HepG2 (cell line): ENCODE data around the gene DDX10. TPM values are rescaled to one million over a fixed set of nuclear protein-coding genes. Genes with fewer than 3 reads are reported as not detected.

Experiments
- ATAC-seq: fragments of 200-7000 bp; cut with Tn5 transposase; 3 replicates; pipeline ENCODE4 v1.9.1; 2020; ENCODE audit warnings: mild to moderate bottlenecking, moderate library complexity
- BruUV-seq: library from RNA; stranded (reverse); fragments of 400-500 nt; replicated peaks from 2 replicates; lab custom pipeline; 2021; lab: Mats Ljungman, UMichigan
- CTCF ChIA-PET: fragments of 300-600 bp; formaldehyde crosslinking; extraction: SDS; loops from one replicate; lab custom pipeline; 2021; ENCODE audit warnings: low total read pairs, inconsistent platforms, low intra/inter-chr PET ratio; lab: Yijun Ruan, JAX
- POLR2A ChIA-PET: fragments of 350-600 bp; sonication (Branson Sonifier 250); formaldehyde crosslinking; loops from one replicate; lab custom pipeline; 2020; ENCODE audit warnings: antibody characterized with exemption, inconsistent platforms; lab: Yijun Ruan, JAX
- DNase-seq: peaks from one replicate; pipeline ENCODE4 v3.0.0-alpha.2; 2015; ENCODE audit warnings: low spot score
- FAIRE-seq: peaks from 3 replicates; lab custom pipeline; 2011; peaks lifted over from hg19 to GRCh38; lab: Jason Lieb, UNC
- H2AFZ ChIP-seq: one replicate; pipeline ENCODE4 v1.6.1; 2011; ENCODE audit warnings: low read length, inconsistent platforms
- H3K27ac ChIP-seq: fragments of 300-600 bp; 3 replicates; pipeline ENCODE4 v1.8.0; 2011; ENCODE audit warnings: mixed run types, mild to moderate bottlenecking, mixed read lengths, low read length, inconsistent platforms; ENCODE audit not compliant: insufficient read depth; ENCODE audit errors: extremely low read length
- H3K27me3 ChIP-seq, 2 experiments: fragments of 200-600 bp in 1 of 2; 2 replicates in 1 of 2; 3 replicates in 1 of 2; pipeline versions ENCODE4 v1.6.0 to v1.8.0; 2011; ENCODE audit warnings: low read length in 2 of 2, mild to moderate bottlenecking in 2 of 2, moderate library complexity in 2 of 2, inconsistent platforms in 1 of 2; ENCODE audit not compliant: insufficient read depth in 2 of 2, control insufficient read depth in 1 of 2
- H3K36me3 ChIP-seq, 2 experiments: fragments of 200-600 bp in 1 of 2; replicated peaks in 1 of 2; 2 replicates in 1 of 2; 3 replicates in 1 of 2; pipeline versions ENCODE4 v1.5.1 to v1.8.0; 2011; ENCODE audit warnings: low read length in 2 of 2, inconsistent platforms in 1 of 2; ENCODE audit not compliant: insufficient read depth in 2 of 2, control insufficient read depth in 1 of 2
- H3K4me1 ChIP-seq: 2 replicates; pipeline ENCODE4 v1.5.1; 2012; ENCODE audit warnings: low read length, inconsistent platforms; ENCODE audit not compliant: insufficient read depth
- H3K4me2 ChIP-seq: 2 replicates; pipeline ENCODE4 v1.6.0; 2011; ENCODE audit warnings: low read depth, low read length, inconsistent platforms
- H3K4me3 ChIP-seq, 3 experiments: fragments of 200-600 bp in 1 of 3; sonication (generic), shearing (Covaris generic) in 1 of 3; replicated peaks in 1 of 3; 2 replicates each; pipeline ENCODE4 v1.5.1; 2011 to 2016; ENCODE audit warnings: low read length in 3 of 3, inconsistent platforms in 2 of 3, low read depth in 2 of 3, mild to moderate bottlenecking in 2 of 3, control low read depth in 1 of 3, mixed read lengths in 1 of 3; ENCODE audit not compliant: insufficient read depth in 1 of 3
- H3K79me2 ChIP-seq: one replicate; pipeline ENCODE4 v1.6.1; 2011; ENCODE audit warnings: low read length, inconsistent platforms; ENCODE audit not compliant: insufficient read depth
- H3K9ac ChIP-seq: 2 replicates; pipeline ENCODE4 v1.6.0; 2011; ENCODE audit warnings: mild to moderate bottlenecking, low read depth, low read length, inconsistent platforms; ENCODE audit not compliant: insufficient read depth
- H3K9me3 ChIP-seq: 2 replicates; pipeline ENCODE4 v1.5.1; 2012; ENCODE audit warnings: mild to moderate bottlenecking, low read length
- H4K20me1 ChIP-seq: 2 replicates; pipeline ENCODE4 v1.6.0; 2011; ENCODE audit warnings: inconsistent platforms, mild to moderate bottlenecking, low read length, moderate library complexity; ENCODE audit not compliant: insufficient read depth
- FIP1L1 ChIP-seq: fragments of 200-400 bp; formaldehyde crosslinking; IDR thresholded peaks from 2 replicates; pipeline ENCODE4 v1.6.1; 2018; ENCODE audit warnings: low read depth, mild to moderate bottlenecking, low read length, moderate library complexity, borderline replicate concordance; ENCODE audit not compliant: insufficient read depth
- FOXA3 ChIP-seq: IDR thresholded peaks from 2 replicates; pipeline ENCODE4 v1.6.1; 2016; ENCODE audit warnings: missing genetic modification reagents, missing compliant biosample characterization
- MATR3 ChIP-seq: sonication (generic); formaldehyde crosslinking; IDR thresholded peaks from 2 replicates; pipeline ENCODE4 v1.4.0; 2020; ENCODE audit warnings: missing genetic modification reagents
- MBD4 ChIP-seq: IDR thresholded peaks from 2 replicates; pipeline ENCODE4 v1.6.1; 2012; ENCODE audit warnings: low read length, inconsistent platforms, borderline replicate concordance
- NFE2 ChIP-seq: sonication (generic); formaldehyde crosslinking; IDR thresholded peaks from 2 replicates; pipeline ENCODE4 v1.4.0; 2020; ENCODE audit warnings: missing genetic modification reagents
- THAP11 ChIP-seq: IDR thresholded peaks from 2 replicates; pipeline ENCODE4 v1.6.1; 2016; ENCODE audit warnings: missing biosample characterization, missing genetic modification reagents
- THAP8 ChIP-seq: sonication (generic); formaldehyde crosslinking; IDR thresholded peaks from 2 replicates; pipeline ENCODE4 v1.5.1; 2020; ENCODE audit warnings: missing genetic modification reagents, mild to moderate bottlenecking, borderline replicate concordance
- TRIM24 ChIP-seq: sonication (generic); formaldehyde crosslinking; IDR thresholded peaks from 2 replicates; pipeline ENCODE4 v1.8.0; 2022; ENCODE audit warnings: mild to moderate bottlenecking, missing genetic modification reagents
- XBP1 ChIP-seq: sonication (generic); formaldehyde crosslinking; IDR thresholded peaks from 2 replicates; pipeline ENCODE4 v1.5.0; 2020; ENCODE audit warnings: missing genetic modification reagents
- ZNF143 ChIP-seq: sonication (generic); formaldehyde crosslinking; IDR thresholded peaks from 2 replicates; pipeline ENCODE4 v1.4.0; 2020; ENCODE audit warnings: missing genetic modification reagents
- ZNF354B ChIP-seq: sonication (generic); formaldehyde crosslinking; IDR thresholded peaks from 2 replicates; pipeline ENCODE4 v1.8.0; 2022; ENCODE audit warnings: mild to moderate bottlenecking, missing genetic modification reagents
- ZNF513 ChIP-seq: sonication (generic); formaldehyde crosslinking; conservative IDR thresholded peaks from 2 replicates; pipeline ENCODE4 v1.5.0; 2020; ENCODE audit warnings: missing genetic modification reagents
- ZNF564 ChIP-seq: sonication (generic); formaldehyde crosslinking; IDR thresholded peaks from 2 replicates; pipeline ENCODE4 v1.8.1; 2023; ENCODE audit warnings: mild to moderate bottlenecking, missing genetic modification reagents
- WGBS: methylation state at CpG from one replicate; pipeline ENCODE4 v1.1.6; 2017; ENCODE audit warnings: low lambda C conversion rate; 5-methylcytosine and 5-hydroxymethylcytosine counted together
- in situ Hi-C: cut with HindIII; loops from 2 replicates; pipeline ENCODE4 v1.10.0; 2017; ENCODE audit warnings: low pct_unique_long_range_greater_than_20kb; ENCODE audit not compliant: extremely low pct_ligation_motif_present
- intact Hi-C: fragments of 100-400 bp; cut with micrococcal nuclease; formaldehyde crosslinking; loops from one replicate; pipeline ENCODE4 v1.10.0; 2022; ENCODE audit not compliant: unreplicated experiment
- polyA plus RNA-seq, 8 experiments: library from polyadenylated mRNA; depleted of rRNA in 3 of 8; stranded (reverse) in 7 of 8; unstranded in 1 of 8; fragments of >200 nt; fragmentation: Illumina TruSeq in 4 of 8; extraction: Trizol in 4 of 8; gene quantifications; 2 replicates each; pipeline versions ENCODE4 v1.2.1 to v1.2.3, GENCODE V29; 2011 to 2016; ENCODE audit warnings: low read depth in 4 of 8, missing spikeins in 1 of 8, mixed read lengths in 1 of 8; ENCODE audit not compliant: insufficient read depth in 1 of 8
- total RNA-seq, 5 experiments: library from RNA; depleted of rRNA; stranded (reverse); fragments of >200 nt; fragmentation: Illumina TruSeq; extraction: Trizol; gene quantifications; 2 replicates each; pipeline ENCODE4 v1.2.3, GENCODE V29; 2016; ENCODE audit warnings: low read depth in 1 of 5
- TF ChIP-seq, protein P1 (sequence below): sonication (generic); formaldehyde crosslinking; IDR thresholded peaks from 2 replicates; pipeline ENCODE4 v1.4.0; 2020; ENCODE audit warnings: missing genetic modification reagents
- TF ChIP-seq, protein P2 (sequence below): fragments of 450-650 bp; IDR thresholded peaks from 2 replicates; pipeline ENCODE4 v1.6.1; 2017; ENCODE audit warnings: mild to moderate bottlenecking
- TF ChIP-seq, protein P3 (sequence below): sonication (generic); formaldehyde crosslinking; IDR thresholded peaks from 2 replicates; pipeline ENCODE4 v1.5.0; 2020; ENCODE audit warnings: missing genetic modification reagents, mild to moderate bottlenecking, borderline replicate concordance

Gene DDX10
- total and polyA plus RNA-seq, 2 of the 13 experiments (the other 11 are each of a cell fraction or from before 2014, with no cell fraction given), result 17.0 to 32.0 TPM

DNA sequence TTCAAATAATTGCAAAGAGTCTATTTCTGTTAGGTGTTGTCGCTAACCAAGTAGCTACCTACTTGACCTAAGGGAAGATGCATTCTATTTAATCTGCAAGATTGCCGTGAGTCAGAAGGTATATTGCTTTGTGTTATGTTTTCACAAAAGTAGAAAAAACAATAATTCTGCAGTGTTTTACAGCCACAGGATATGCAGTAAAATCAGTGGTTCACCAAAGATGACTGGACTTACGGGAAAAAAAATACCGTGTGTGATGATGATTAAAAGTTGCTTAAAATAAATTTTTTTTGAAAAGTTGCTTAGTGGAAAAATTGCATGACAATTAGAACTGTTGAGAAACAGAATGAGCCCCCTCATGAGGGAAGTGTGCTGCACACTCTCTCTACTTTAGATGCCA is 209.1 kb downstream of the DDX10 start:
- no peaks in the 10 kb centered on the region for H3K36me3 ChIP-seq
- no peak overlapping the region for H2AFZ ChIP-seq
- ChIA-PET CTCF (no interaction called here), POLR2A (no interaction called here)
- BruUV-seq, result no TSS peak
- DNase-seq, result no peak
- 97% methylated on average over 4 of the region's 4 CpGs for WGBS
- intact Hi-C loops, result no loop called here
- H4K20me1 ChIP-seq, result no peaks in the 10 kb centered on the region
- H3K9me3 ChIP-seq, result no peaks in the 10 kb centered on the region
- H3K9ac ChIP-seq, result no peak overlapping the region
- no peak overlapping the region for H3K4me3 ChIP-seq
- H3K4me2 ChIP-seq, result no peak overlapping the region
- H3K79me2 ChIP-seq, result no peaks in the 10 kb centered on the region
- H3K27me3 ChIP-seq, result no peaks in the 10 kb centered on the region
- no peak for FAIRE-seq
- TF ChIP-seq, protein P1, sequence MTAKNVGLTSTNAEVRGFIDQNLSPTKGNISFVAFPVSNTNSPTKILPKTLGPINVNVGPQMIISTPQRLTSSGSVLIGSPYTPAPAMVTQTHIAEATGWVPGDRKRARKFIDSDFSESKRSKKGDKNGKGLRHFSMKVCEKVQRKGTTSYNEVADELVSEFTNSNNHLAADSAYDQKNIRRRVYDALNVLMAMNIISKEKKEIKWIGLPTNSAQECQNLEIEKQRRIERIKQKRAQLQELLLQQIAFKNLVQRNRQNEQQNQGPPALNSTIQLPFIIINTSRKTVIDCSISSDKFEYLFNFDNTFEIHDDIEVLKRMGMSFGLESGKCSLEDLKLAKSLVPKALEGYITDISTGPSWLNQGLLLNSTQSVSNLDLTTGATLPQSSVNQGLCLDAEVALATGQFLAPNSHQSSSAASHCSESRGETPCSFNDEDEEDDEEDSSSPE (CRISPR knock-in tag), result no peak
- TF ChIP-seq FIP1L1 (no peak), XBP1 (CRISPR knock-in tag) (no peak), THAP11 (no peak), ZNF513 (CRISPR knock-in tag) (no peak), ZNF564 (CRISPR knock-in tag) (no peak), ZNF354B (CRISPR knock-in tag) (no peak), MBD4 (no peak), FOXA3 (CRISPR knock-in tag) (no peak), NFE2 (CRISPR knock-in tag) (no peak), ZNF143 (CRISPR knock-in tag) (no peak), MATR3 (no peak), THAP8 (CRISPR knock-in tag) (no peak), TRIM24 (CRISPR knock-in tag) (no peak)
- TF ChIP-seq, protein P2, sequence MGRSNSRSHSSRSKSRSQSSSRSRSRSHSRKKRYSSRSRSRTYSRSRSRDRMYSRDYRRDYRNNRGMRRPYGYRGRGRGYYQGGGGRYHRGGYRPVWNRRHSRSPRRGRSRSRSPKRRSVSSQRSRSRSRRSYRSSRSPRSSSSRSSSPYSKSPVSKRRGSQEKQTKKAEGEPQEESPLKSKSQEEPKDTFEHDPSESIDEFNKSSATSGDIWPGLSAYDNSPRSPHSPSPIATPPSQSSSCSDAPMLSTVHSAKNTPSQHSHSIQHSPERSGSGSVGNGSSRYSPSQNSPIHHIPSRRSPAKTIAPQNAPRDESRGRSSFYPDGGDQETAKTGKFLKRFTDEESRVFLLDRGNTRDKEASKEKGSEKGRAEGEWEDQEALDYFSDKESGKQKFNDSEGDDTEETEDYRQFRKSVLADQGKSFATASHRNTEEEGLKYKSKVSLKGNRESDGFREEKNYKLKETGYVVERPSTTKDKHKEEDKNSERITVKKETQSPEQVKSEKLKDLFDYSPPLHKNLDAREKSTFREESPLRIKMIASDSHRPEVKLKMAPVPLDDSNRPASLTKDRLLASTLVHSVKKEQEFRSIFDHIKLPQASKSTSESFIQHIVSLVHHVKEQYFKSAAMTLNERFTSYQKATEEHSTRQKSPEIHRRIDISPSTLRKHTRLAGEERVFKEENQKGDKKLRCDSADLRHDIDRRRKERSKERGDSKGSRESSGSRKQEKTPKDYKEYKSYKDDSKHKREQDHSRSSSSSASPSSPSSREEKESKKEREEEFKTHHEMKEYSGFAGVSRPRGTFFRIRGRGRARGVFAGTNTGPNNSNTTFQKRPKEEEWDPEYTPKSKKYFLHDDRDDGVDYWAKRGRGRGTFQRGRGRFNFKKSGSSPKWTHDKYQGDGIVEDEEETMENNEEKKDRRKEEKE, result no peak
- TF ChIP-seq, protein P3, sequence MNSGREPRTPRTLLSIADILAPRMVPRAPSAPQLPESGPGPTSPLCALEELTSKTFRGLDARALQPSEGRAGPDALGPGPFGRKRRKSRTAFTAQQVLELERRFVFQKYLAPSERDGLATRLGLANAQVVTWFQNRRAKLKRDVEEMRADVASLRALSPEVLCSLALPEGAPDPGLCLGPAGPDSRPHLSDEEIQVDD, result no peak
- TF ChIP-seq, all 625 proteins: peak for 0
- in situ Hi-C loops, result loop anchor here (5.0 kb wide), 1 partner anchor 177 kb away; no protein-coding TSS in a partner anchor
- Histone ChIP-seq H3K4me1 (peaks cover 11% of the 10 kb centered on the region), H3K27ac (no peak overlapping the region)
- no peak for ATAC-seq
